Measurements from ENCODE around the gene SELENOO.

DNA sequence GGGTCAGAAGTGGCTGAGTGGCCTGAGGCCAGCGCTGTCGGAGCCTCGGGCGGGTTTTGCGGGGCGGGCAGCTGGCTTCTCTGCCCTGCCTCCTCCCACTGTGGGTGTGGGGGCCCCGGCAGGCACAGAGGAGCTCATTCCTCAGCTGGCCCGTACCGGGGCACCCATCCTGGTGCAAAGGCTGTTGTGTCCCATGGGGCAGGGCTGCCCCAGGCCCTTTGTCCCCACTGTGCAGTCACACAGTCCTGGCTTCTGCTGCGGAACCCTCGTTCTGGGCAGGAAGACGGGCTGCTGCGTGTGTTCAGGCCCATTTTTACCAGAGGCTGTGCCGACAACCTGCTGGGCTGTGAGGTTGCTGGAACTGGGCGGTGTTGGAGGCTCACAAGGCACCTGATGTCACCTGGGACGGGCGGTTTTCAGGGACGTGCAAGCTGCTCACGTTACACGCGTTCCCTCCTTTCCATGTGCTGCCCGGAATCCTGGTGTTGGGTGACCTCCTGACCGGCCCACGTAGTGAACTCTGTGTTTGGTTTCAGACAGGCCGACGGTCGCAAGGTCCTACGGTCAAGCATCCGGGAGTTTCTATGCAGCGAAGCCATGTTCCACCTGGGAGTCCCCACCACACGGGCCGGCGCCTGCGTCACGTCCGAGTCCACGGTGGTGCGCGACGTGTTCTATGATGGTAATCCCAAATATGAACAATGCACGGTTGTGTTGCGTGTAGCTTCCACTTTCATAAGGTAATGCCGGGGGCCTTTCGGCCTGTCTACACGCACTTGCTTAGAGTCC lies 5.2 kb downstream of the SELENOO start:
- TF ChIP-seq, protein P1, sequence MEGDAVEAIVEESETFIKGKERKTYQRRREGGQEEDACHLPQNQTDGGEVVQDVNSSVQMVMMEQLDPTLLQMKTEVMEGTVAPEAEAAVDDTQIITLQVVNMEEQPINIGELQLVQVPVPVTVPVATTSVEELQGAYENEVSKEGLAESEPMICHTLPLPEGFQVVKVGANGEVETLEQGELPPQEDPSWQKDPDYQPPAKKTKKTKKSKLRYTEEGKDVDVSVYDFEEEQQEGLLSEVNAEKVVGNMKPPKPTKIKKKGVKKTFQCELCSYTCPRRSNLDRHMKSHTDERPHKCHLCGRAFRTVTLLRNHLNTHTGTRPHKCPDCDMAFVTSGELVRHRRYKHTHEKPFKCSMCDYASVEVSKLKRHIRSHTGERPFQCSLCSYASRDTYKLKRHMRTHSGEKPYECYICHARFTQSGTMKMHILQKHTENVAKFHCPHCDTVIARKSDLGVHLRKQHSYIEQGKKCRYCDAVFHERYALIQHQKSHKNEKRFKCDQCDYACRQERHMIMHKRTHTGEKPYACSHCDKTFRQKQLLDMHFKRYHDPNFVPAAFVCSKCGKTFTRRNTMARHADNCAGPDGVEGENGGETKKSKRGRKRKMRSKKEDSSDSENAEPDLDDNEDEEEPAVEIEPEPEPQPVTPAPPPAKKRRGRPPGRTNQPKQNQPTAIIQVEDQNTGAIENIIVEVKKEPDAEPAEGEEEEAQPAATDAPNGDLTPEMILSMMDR (IDR thresholded peaks at IDR 0.05) = no peak
- no peak for TF ChIP-seq EZH2 (IDR thresholded peaks at IDR 0.05; ENCODE audit: borderline replicate concordance, insufficient read depth, low read depth, low read length, poor library complexity, severe bottlenecking)
